Superior temporal gyrus (tissue), 1 donor: ENCODE measurements around the gene CHAC1.

ENCODE experiments used
- DNase-seq: peaks from one replicate; pipeline ENCODE4 v3.0.0-alpha.2; 2016; ENCODE audit errors: extremely low spot score

CHAC1 gene

DNA sequence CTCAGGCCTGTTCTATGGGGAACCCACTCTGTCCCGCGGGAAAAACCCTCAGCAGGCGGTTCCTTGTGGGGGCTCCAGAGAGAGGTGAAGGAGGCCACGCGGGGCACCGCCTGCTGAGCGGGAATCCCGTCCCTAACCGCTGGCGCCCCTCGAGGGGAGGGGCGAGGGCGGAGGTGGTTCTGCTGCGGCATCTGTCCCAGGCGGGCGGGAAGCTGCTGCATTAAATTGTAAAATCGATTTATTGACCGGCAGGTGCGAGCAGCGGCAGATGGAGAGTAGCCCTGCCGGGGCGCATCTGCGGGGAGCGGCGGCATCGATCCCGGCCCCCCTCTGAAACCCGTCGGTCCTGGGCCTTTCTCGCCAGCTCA lies 27.8 kb upstream of the CHAC1 start:
- no peak for DNase-seq

DNA sequence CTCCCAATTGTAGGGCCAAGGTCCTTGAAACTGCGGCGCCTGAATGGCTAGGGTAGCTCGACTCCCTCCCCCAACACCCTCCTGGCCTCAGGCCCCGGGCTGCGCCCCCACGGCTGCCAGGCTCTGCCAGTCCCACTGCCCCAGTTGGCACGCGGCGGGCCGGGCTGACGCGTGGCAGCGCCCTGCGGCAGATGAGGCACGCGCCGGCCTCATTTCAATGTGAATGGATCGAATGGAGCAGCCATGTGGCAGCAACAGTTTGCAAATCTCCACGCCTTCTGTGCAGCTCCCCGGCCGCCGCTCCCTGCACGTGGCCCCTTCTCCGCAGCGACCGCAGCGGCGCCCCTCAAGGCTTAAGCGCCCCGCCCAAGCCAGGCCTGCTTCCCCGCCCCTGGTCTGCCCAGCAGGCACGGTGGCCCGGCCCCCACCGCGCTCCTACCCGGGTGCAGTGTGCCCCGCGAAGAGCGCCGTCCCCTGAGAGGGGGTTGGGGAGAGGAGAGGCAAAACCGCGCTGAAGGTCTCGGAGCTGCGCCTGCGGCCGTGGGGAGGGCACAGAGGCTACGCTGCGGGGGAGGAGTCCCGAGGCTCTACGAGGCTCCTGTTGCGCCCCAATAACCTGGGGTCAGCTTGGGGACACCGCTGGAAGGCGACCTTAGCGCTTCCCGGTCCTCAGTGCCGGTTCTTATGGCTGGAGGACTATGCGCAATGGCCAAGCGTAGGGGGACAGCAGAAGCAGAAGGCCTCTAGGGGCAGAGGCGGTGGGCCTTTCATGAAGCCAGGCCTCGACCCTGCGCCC lies 27.2 kb upstream of the CHAC1 start:
- DNase-seq = no peak

DNA sequence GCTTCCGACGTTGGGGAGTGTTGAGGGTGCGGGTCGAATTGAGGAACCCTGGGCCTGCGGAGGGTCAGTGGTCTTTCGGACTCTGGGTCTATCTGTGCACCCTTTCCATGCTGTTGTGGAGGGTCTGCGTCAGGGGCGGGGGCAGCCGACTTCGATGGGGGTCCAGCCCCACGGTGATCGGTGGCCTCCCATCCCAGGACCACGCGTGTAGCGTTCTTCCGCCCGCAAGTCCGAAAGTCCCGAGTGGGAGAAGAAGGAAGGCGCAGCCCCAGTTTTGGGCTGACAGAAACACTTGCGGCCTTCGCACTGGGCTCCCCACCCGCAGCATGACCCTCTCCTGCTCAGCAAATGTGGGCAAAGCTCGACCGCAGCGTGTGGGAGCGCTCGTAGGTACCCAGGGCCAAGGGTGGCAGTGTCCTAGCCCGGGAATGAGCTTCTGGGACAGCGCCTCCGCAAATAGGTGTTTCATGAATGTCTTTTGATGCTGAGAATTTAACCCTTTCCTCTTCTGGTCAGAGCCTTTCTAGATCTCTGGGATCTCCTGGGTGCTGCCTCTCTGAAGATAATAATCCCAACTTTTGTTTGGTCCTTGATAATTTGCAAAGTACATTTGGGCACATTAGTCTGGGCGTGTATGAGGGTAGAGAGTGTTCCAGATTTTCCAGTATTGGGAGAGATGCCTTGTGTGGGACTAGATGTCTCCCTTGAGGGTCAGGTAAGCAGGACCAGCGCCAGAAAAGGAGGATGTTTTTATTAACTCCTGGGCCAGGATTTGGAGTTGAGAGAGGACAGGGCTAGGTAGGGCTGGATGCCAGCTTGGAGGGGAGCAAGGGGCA lies 26.4 kb upstream of the CHAC1 start:
- no peak for DNase-seq

DNA sequence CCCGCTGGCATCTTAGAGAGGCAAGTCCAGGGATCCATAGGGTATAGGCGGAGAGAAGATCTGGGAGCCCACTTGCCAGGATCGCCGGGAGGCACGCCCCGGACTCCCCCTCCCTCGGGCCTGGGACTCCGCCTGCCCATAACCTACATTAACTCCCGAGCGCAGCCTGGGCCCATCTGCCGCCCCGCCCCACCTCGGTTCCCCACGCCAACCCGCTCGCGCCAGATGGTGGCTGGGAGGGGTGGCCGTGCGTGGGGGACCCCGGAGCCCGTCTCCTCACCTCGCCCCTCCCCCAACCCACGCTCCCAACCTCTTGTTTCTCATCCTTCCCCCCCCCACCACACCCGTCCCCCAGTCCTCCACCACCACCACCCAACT lies 25.8 kb upstream of the CHAC1 start:
- DNase-seq = no peak

DNA sequence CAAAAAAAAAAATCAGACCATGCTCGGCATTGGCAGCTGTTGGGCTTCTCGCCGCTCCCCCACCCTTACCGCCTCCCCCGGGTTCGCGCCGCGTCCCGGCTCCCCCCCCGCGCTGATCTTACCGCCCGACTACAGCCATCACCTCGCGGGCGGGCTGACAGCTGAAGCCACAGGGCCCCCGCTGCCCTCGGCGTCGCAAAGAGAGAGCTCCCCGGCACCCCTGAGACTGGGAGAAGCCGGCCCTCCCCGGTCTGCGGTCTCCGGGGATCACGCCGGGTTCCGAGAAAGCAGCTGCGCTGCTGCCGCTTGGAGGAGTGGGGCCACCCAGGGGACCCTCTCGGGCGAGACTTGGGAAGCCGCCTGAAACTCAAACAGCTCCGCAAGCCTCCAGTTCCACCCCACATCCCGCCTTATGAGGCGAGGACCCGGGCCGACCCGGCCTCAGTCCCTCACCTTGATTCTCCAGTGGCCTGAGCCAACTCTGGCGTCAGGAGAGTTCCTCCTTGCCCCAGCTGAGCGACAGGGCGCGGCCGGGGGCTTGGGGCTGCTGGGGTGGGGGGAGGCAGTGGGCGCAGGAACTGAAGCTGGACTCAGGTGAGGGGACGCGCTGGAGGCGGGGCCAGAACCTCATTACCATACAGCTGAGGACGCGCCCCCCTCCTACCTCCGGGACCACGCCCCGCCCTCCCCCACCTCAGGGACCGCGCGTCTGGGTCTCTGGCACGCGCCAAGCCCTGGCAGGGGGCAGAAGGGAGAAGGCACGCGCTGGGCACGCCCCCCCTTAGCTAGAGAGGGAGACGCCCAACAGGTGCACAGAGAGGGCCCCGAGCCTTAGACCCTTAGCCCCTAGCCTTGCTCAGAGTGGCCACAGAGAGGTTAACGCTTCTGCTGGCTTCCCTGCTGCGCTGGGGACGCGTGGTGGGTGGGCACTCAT lies 25.1 kb upstream of the CHAC1 start:
- no peak for DNase-seq

DNA sequence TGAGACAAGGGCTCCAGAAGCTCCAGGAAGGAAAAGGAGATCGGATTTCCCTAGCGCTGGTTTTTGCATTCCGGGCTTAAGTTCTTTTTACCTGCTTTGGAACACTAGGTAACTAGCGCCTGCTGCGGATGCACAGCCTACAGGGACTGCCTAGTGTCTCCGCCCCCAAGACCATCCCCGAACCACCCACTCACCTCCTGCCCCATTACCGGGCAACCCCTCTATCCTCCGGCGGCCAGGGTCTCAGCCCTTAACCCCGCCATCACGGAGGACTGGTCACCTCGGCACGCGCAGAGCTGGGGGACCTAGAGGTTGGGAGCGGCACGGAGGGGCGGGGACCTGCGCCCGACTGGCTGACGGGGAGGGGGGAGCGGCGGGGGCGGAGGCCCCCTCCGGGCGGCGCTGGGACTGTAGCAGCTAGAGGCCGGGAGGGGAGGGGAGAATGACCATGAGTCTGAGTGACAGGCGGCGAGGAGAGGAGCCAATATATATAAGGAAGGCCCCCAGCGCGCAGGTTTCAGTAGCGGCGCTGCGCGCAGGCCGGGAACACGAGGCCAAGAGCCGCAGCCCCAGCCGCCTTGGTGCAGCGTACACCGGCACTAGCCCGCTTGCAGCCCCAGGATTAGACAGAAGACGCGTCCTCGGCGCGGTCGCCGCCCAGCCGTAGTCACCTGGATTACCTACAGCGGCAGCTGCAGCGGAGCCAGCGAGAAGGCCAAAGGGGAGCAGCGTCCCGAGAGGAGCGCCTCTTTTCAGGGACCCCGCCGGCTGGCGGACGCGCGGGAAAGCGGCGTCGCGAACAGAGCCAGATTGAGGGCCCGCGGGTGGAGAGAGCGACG lies 24.2 kb upstream of the CHAC1 start, which contains the start of gene DLL4:
DLL4 (plus strand) TSS at position 520 of the 839 bp plus-strand sequence. CDS start 329 bp downstream, outside the sequence.
- no peak for DNase-seq

DNA sequence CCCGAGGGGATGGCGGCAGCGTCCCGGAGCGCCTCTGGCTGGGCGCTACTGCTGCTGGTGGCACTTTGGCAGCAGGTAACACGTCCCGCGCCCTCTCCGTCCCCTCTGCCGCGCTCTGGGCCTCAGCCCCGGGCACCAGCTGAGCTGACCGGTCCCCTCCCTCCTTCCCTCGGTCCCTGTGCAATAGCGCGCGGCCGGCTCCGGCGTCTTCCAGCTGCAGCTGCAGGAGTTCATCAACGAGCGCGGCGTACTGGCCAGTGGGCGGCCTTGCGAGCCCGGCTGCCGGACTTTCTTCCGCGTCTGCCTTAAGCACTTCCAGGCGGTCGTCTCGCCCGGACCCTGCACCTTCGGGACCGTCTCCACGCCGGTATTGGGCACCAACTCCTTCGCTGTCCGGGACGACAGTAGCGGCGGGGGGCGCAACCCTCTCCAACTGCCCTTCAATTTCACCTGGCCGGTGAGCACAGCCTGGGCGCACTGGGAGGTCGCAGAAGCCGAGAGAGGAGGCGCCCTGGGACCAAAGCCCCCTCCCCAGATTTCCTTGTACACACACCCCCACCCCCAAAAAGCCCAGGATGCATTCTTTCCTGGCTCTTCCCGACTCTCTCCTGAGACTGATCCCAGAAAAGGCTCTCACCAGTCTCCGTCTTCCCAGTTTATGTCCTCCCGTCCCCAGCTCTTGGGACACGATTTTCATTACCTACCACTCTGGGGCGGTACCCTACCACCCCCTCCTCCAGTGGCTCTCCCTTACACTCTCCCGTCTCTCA lies 23.4 kb upstream of the CHAC1 start:
- DNase-seq = no peak

DNA sequence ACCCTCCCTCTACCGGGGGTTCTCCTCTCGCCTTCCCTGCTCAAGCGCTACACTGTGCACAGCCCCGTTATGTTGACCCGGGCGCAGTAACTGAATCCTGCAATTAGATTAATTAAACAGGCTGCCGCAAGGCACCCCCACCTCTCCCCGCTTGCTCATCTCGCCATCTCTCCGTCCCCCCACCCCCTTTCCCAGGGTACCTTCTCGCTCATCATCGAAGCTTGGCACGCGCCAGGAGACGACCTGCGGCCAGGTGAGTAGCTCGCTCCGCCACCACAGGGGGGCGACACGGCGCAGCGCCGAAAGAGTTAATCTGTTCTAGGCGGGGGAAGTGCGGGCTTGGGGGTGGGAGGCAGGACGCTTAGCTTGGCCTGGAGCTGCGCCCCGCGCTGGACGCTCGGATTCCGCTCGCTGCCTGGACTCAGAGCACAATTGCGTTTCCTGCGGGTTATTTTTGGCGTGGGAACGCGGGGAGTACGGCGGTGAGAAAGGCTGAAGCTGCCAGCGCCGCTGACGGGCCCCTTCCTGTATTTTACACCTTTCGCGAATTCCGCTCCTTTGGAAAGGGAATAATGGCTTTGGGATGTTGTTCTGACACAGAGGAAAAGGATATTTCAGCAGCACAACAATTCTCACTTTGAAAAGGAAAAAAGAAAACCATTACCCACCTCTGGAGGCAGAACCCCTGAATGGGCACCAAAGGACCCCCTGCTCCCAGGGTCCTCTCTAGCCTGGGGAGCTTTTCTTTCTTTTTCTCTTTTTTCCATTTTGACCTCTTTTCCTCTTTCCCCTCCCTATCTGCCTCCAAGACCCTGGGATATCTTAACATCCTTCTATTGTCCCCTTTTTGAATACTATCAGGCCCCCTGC lies 22.6 kb upstream of the CHAC1 start:
- DNase-seq = no peak

DNA sequence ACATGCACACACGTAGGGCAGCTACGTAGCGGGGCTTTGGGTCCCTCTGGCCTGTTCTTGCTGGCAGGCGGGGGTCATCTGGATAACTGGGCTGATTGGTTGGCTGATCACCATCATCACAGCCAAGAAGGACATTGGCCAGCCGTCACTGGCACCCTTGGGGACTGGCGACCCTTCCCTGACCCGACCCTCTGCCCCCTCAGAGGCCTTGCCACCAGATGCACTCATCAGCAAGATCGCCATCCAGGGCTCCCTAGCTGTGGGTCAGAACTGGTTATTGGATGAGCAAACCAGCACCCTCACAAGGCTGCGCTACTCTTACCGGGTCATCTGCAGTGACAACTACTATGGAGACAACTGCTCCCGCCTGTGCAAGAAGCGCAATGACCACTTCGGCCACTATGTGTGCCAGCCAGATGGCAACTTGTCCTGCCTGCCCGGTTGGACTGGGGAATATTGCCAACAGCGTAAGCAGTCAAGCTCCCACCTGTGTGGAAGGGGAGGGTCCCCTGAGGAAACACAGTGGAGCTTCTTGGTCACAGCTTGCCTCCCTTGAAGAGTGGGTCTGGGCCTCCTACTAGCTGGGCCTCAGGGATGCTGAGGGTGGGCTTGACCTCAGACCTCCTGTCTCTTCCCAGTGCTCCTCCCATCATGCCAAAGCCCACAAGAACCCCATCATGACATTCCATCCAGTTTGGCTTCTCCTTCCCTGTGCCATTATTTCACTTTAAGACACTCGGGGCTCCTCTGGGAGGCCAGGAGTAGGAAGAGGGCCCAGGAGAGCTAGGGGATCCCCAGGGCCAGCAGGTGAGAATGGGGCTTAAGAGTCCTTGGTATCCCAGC lies 21.8 kb upstream of the CHAC1 start:
- no peak for DNase-seq

DNA sequence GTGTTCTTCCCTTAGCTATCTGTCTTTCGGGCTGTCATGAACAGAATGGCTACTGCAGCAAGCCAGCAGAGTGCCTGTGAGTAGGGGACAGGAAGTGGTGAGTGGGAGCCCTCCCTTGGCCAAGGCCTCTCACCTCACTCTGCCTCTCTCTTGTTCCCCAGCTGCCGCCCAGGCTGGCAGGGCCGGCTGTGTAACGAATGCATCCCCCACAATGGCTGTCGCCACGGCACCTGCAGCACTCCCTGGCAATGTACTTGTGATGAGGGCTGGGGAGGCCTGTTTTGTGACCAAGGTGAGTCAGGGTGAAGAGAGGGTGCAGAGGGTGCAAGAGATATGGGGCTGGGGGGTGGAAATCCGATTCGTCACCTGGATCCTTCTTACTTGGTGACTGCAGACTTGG lies 21.1 kb upstream of the CHAC1 start:
- no peak for DNase-seq

DNA sequence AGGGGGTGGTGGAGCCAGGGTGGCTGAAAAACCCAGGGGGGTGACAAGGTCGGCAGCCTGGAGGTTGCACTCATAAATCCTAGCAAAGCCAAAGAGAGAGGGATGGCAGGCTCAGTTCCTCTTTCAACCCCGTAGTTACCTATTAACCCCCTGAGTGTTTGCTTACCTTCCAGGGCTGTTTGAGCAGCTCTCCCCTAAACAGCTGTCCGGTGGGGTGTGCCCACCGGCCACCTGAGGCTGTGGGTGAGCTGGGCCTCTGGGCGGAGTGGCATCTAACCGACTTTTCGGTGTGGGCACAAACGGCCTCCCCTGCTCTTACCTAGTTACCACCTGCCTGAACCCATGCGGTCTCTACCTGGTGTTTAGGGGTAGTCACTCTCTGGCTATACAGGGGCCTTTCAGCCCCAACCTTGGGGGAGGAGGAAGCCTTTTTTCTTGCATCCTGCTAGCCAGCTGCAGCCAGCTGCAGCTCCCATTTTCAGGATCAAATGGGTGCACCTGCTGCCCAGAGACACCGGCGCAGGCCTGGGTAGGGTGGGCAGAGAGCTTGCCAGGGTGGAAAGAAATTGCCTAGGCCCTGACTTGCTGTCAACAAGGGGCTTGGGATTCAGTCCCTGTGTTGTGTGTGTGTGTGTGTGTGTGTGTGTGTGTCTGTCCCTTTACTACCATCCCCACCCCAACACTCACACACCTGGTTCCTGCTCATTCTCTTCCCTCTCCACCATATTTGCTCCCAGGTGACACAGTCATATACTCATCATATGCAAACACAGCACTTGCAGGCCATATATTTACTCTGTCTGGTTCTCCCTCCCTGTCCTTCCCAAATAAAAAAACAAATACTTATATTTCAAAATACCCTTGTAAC lies 20.4 kb upstream of the CHAC1 start:
- DNase-seq = no peak

DNA sequence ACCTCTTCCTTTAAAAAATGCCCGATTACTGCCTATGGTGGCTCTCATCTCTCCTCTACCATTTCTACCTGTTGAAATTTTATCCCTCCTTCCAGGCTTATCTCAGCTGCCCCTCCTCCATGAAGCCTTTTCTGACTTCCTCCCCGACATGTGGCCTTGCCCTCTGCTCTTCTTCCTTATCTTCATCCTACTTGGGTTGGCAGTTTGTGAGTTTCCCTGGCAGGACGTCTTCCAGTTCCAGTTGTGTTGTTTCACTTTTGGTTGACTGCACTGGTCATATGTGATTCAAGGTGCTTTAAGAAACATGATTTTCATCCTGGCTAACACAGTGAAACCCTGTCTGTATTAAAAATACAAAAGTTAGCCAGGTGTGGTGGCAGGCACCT lies 19.8 kb upstream of the CHAC1 start:
- DNase-seq = no peak

DNA sequence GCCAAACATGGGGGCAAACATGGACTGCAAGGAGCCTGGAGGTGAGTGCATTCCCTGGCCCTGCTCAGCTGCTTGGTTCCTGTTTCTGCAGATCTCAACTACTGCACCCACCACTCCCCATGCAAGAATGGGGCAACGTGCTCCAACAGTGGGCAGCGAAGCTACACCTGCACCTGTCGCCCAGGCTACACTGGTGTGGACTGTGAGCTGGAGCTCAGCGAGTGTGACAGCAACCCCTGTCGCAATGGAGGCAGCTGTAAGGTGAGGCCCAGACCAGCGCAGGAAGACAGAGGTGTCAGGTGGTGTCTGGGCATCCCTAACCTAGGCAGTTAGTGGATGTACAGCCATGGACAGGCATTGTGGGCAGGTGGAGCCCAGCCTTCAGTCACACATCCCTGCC lies 18.8 kb upstream of the CHAC1 start:
- DNase-seq = no peak

DNA sequence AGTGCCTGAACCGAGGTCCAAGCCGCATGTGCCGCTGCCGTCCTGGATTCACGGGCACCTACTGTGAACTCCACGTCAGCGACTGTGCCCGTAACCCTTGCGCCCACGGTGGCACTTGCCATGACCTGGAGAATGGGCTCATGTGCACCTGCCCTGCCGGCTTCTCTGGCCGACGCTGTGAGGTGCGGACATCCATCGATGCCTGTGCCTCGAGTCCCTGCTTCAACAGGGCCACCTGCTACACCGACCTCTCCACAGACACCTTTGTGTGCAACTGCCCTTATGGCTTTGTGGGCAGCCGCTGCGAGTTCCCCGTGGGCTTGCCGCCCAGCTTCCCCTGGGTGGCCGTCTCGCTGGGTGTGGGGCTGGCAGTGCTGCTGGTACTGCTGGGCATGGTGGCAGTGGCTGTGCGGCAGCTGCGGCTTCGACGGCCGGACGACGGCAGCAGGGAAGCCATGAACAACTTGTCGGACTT lies 17.0 kb upstream of the CHAC1 start:
- no peak for DNase-seq

DNA sequence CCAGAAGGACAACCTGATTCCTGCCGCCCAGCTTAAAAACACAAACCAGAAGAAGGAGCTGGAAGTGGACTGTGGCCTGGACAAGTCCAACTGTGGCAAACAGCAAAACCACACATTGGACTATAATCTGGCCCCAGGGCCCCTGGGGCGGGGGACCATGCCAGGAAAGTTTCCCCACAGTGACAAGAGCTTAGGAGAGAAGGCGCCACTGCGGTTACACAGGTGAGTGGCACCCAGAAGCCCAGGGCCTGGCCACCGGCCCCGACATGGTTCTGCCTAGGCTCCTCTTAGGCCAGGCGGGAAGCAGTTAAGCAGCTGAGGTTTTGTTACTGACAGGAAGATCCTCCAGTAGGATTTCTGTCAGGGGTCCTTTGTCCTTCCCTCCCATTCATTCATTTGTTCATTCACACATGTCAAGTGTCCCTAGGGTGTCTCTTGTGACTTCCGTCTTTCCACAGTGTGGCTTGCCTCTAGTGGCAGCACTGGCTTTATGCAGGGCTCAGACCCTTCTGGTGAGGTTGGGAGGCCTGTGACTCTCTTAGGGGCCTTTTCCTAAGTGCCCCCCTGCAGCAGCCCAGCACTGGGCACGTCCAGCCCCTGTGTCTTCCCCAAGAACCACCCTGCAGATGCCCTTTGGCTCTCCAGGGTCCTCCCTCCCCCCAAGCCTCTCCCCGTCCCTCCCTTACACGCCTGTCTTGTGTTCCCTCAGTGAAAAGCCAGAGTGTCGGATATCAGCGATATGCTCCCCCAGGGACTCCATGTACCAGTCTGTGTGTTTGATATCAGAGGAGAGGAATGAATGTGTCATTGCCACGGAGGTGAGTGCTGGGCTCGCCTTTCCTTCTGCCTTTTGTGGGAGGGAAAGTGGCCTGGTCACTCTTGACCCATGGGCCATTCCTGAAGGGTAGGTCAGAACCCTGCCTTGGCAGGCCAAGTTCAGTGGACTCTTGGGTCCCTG lies 16.3 kb upstream of the CHAC1 start:
- no peak for DNase-seq
